SK-N-SH treated with all-trans-retinoic acid at 6 μM for 48 hours (cell line): ENCODE results near the gene HOXC4.
"Not testable (repeated sequence)": the region's sequence is repeated elsewhere in the genome, so short reads cannot be mapped to it uniquely, and the experiment has no call there.

Source experiments
- ATAC-seq: fragments of 200-7000 bp; cut with Tn5 transposase; 3 replicates; pipeline ENCODE4 v1.9.1; 2020; ENCODE audit warnings: mild to moderate bottlenecking, moderate library complexity
- ARNTL ChIP-seq: fragments of 450-650 bp; formaldehyde crosslinking; IDR thresholded peaks from 2 replicates; pipeline ENCODE4 v1.5.0; 2020; ENCODE audit warnings: low read depth, mild to moderate bottlenecking, moderate library complexity, borderline replicate concordance
- CSRNP3 ChIP-seq: fragments of 250-450 bp; sonication (Bioruptor Pico); IDR thresholded peaks from 2 replicates; pipeline ENCODE4 v1.5.1; 2021; ENCODE audit warnings: mild to moderate bottlenecking, moderate library complexity
- ESRRG ChIP-seq: fragments of 250-450 bp; sonication (Bioruptor Pico); IDR thresholded peaks from 2 replicates; pipeline ENCODE4 v1.6.1; 2021; ENCODE audit warnings: mild to moderate bottlenecking
- GLIS3 ChIP-seq: fragments of 250-450 bp; sonication (Bioruptor Pico); IDR thresholded peaks from 2 replicates; pipeline ENCODE4 v1.5.0; 2020; ENCODE audit warnings: mild to moderate bottlenecking, moderate library complexity
- OSR1 ChIP-seq: fragments of 250-450 bp; sonication (Bioruptor Pico); IDR thresholded peaks from 2 replicates; pipeline ENCODE4 v1.8.0; 2022; ENCODE audit warnings: moderate library complexity, mild to moderate bottlenecking, inconsistent platforms
- PATZ1 ChIP-seq: fragments of 250-450 bp; sonication (Bioruptor Pico); IDR thresholded peaks from 2 replicates; pipeline ENCODE4 v1.8.0; 2020; ENCODE audit warnings: mild to moderate bottlenecking, moderate library complexity, borderline replicate concordance
- POU6F1 ChIP-seq: fragments of 250-450 bp; sonication (Bioruptor Pico); IDR thresholded peaks from 2 replicates; pipeline ENCODE4 v1.8.0; 2021; ENCODE audit warnings: low read depth, mild to moderate bottlenecking, moderate library complexity, borderline replicate concordance
- PPARA ChIP-seq: fragments of 250-450 bp; sonication (Bioruptor Pico); IDR thresholded peaks from 2 replicates; pipeline ENCODE4 v1.5.0; 2020; ENCODE audit warnings: mild to moderate bottlenecking, borderline replicate concordance
- RARB ChIP-seq: fragments of 250-450 bp; sonication (Bioruptor Pico); IDR thresholded peaks from 2 replicates; pipeline ENCODE4 v1.8.0; 2021; ENCODE audit warnings: mild to moderate bottlenecking, moderate library complexity
- SNAI2 ChIP-seq: fragments of 250-450 bp; sonication (Bioruptor Pico); IDR thresholded peaks from 2 replicates; pipeline ENCODE4 v1.5.0; 2020; ENCODE audit warnings: mild to moderate bottlenecking, moderate library complexity
- TCF4 ChIP-seq: fragments of 250-450 bp; sonication (Bioruptor Pico); IDR thresholded peaks from 2 replicates; pipeline ENCODE4 v1.8.0; 2021; ENCODE audit warnings: mild to moderate bottlenecking, moderate library complexity, borderline replicate concordance
- ZC3H10 ChIP-seq: fragments of 250-450 bp; sonication (Bioruptor Pico); IDR thresholded peaks from 2 replicates; pipeline ENCODE4 v1.5.1; 2021; ENCODE audit warnings: mild to moderate bottlenecking, moderate library complexity
- ZFP30 ChIP-seq: fragments of 450-650 bp; formaldehyde crosslinking; IDR thresholded peaks from 2 replicates; pipeline ENCODE4 v1.5.0; 2022; ENCODE audit warnings: mild to moderate bottlenecking, moderate library complexity
- ZNF565 ChIP-seq: fragments of 450-650 bp; formaldehyde crosslinking; conservative IDR thresholded peaks from 2 replicates; pipeline ENCODE4 v1.5.0; 2020; ENCODE audit warnings: low read depth, mild to moderate bottlenecking, moderate library complexity
- TF ChIP-seq, protein P1 (sequence below): fragments of 250-450 bp; sonication (Bioruptor Pico); IDR thresholded peaks from 2 replicates; pipeline ENCODE4 v1.5.0; 2020; ENCODE audit warnings: mild to moderate bottlenecking, moderate library complexity

HOXC4 gene

DNA sequence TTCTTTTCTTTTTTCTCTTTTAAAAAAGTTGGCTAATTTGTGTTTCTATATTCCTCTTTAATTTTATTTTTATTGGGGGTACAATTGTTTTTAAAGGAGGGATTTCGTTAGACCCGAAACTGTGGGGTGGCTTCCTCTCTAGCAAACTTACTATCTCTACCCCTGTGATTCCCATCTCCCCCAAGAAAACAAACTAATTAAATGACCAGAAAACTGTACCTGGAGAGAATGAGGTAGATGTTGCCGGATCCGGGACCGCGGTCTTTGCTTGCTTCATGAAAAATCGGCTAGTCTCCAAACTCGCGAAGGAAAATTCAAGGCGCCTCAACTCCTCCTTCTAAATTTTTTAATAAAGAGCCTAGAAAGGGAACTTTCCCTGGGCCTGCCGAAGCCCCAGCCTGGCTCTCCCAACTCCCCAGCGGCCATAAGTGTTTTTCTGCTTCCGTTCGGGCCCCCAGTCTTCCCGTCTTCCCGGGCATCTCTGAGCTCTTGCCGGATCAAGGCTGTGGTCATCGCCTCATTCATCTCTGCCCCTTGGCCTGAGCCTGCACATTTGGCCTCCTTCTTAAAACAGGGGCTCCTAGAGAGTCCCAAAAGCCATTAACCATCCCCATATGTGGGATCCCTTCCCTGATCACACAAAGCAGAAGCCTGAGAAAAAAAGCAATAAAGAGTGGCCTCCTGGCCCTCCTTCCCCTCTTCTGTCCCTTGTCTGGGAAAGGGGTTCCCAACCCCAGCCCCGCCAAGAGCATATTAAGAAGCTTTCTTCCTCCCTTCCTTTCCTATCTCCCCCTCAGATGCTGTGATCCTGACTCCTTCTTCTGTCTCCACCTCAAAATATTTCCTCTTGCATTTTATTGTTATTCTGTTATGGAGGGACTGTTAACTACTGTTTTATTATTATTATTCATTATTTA is 26.6 kb downstream of the HOXC4 start:
- not testable (repeated sequence) for ATAC-seq

DNA sequence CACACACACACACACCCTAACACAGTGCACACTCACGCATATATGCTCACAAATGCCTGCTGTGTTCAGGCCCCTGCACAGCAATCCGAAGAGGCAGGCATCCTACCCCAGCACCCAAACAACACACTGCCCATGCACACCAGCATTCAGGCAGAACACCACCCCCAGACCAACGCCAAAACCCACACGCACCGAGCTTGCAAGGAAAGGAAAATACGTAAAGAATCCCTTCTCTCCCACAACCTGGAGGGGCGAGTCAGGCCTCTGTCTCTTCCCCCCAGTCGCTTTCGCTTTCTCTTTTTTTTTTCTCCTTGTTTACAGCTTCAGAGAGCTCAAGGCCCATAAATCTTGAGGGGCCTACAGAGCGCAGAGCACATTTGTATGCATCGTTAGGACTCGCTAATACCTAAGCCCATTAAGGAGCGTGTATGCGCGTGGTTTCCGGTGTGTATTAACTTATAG is 27.4 kb downstream of the HOXC4 start:
- ATAC-seq: not testable (repeated sequence)

- not testable (repeated sequence) for ATAC-seq
These were observed 28.2 kb downstream of the HOXC4 start for GRCh38 chr12:54081581-54082396.

- no peak for TF ChIP-seq ZC3H10 (CRISPR knock-in tag)
- no peak for TF ChIP-seq OSR1
- TF ChIP-seq RARB (CRISPR knock-in tag): no peak
- no peak for TF ChIP-seq GLIS3 (CRISPR knock-in tag)
- TF ChIP-seq ZNF565 (CRISPR knock-in tag): no peak
- no peak for TF ChIP-seq TCF4 (CRISPR knock-in tag)
- no peak for TF ChIP-seq PPARA
- no peak for TF ChIP-seq ESRRG (CRISPR knock-in tag)
- no peak for TF ChIP-seq SNAI2 (CRISPR knock-in tag)
- no peak for TF ChIP-seq PATZ1
- TF ChIP-seq ZFP30 (CRISPR knock-in tag): no peak
- TF ChIP-seq ARNTL (CRISPR knock-in tag): no peak
- TF ChIP-seq CSRNP3 (CRISPR knock-in tag): no peak
- no peak for TF ChIP-seq POU6F1
- ATAC-seq: no peak
These were observed 28.8 kb downstream of the HOXC4 start for GRCh38 chr12:54082397-54082892.

GRCh38 chr12:54088011-54088410 is 34.4 kb downstream of the HOXC4 start:
- not testable (repeated sequence) for ATAC-seq

DNA sequence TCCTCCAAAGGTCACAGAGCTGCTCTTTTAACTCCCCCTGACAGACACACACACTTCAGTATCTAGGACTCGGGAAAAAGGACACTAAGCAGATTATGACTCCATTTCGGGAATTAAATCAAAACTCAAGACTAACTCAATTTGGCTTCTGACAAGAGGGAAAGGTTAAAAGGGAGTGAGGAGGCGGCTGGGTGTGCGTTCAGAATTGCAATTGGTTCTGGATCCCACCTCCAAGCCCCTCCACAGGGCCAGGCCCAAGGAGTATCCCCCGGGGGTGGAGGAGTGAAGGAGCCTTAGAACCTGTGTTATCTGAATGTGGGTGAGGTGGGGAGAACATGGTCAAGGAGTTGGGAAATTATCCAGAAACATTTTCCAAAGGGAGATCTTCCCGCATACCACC is 35.8 kb downstream of the HOXC4 start:
- ATAC-seq: not testable (repeated sequence)

DNA sequence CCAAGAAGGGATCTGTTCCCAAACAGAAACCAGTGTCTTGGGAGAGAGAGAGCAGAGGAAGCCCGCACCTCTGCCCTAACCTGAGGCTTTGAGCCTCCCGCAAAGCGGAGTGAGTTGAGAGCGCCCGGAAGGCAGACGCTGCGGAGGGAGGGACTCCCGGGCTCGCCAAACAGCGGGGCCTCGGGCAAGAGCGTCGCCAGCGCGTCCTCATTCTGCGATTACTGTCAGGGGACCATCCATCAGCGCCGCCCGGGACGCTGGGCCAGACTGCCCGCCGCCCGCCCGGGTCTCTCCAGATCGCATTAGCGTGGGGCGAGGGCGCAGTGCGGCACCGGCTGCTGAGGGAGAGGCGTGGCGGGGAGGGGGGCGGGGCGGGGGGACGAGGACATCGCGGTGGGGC is 36.7 kb downstream of the HOXC4 start:
- TF ChIP-seq, protein P1, sequence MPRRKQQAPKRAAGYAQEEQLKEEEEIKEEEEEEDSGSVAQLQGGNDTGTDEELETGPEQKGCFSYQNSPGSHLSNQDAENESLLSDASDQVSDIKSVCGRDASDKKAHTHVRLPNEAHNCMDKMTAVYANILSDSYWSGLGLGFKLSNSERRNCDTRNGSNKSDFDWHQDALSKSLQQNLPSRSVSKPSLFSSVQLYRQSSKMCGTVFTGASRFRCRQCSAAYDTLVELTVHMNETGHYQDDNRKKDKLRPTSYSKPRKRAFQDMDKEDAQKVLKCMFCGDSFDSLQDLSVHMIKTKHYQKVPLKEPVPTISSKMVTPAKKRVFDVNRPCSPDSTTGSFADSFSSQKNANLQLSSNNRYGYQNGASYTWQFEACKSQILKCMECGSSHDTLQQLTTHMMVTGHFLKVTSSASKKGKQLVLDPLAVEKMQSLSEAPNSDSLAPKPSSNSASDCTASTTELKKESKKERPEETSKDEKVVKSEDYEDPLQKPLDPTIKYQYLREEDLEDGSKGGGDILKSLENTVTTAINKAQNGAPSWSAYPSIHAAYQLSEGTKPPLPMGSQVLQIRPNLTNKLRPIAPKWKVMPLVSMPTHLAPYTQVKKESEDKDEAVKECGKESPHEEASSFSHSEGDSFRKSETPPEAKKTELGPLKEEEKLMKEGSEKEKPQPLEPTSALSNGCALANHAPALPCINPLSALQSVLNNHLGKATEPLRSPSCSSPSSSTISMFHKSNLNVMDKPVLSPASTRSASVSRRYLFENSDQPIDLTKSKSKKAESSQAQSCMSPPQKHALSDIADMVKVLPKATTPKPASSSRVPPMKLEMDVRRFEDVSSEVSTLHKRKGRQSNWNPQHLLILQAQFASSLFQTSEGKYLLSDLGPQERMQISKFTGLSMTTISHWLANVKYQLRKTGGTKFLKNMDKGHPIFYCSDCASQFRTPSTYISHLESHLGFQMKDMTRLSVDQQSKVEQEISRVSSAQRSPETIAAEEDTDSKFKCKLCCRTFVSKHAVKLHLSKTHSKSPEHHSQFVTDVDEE (CRISPR knock-in tag): peak; percentile 50; the same call in 1 of the 2 replicates
- ATAC-seq: not testable (repeated sequence)

DNA sequence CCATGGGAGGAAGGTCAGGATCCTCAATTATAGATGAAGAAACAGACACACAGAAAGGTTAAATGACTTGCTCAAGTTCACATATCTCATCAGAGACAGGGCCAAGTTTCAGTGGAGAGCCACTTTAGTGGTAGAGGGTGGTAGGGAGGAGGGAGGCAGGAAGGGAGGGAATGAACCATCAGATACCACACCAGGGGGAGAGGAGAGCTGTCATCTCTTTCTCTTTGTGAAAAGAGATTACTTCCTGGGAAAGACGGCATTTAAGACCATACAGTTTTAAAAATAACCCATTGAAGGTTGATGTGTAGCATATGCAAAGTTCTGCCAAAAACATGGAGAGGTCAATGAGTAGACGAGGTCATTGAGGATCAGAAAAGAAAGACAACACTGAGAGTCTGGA is 39.3 kb downstream of the HOXC4 start:
- not testable (repeated sequence) for ATAC-seq

DNA sequence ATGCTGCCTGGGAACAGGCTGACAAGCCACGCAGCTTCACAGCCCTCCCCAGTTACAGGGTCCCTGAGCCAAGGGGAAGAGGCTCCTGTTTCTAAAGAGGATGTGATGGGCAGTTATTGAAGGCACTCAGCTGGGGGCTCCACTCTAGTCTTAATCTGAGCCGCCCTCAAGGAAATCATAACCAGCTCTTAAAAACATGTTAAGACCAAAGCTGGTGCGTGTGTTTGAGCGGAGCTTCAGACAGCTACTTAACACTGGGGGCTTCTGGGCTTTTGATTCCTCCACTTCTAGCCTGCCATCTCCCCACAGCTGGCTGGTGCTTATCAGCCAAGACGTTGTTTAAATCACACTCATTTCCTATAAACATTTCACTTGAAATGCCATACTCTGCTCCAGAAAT is 42.3 kb downstream of the HOXC4 start:
- not testable (repeated sequence) for ATAC-seq

DNA sequence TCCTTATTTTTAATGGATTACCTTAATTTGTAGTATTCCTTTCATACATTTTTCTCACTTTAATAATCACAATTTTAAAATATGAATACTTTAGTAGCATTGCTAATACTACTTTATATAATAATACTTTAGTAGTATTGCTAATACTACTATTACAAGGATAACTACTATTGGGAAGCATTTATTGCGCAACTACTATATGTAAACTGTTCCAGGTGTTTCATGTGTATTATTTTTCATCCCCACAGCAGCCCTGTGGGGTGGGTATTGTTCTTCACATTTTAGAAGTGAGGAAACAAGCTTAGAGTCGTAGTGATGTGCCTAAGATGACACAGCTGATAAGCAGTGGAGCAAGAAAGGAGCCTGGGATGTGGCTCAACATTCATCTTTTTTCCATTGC is 45.0 kb downstream of the HOXC4 start:
- ATAC-seq: not testable (repeated sequence)

GRCh38 chr12:54100588-54100987 is 47.0 kb downstream of the HOXC4 start:
- not testable (repeated sequence) for ATAC-seq
